Bronchial epithelial cell (primary cell): ENCODE results near the gene EFR3B. TPM values are rescaled to one million over a fixed set of nuclear protein-coding genes. Genes with fewer than 3 reads are reported as not detected.

ENCODE experiments used
- DNase-seq: peaks from one replicate; pipeline ENCODE4 v3.0.0-alpha.2; 2010; ENCODE audit warnings: low read depth
- FAIRE-seq: peaks from 2 replicates; lab custom pipeline; 2011; peaks lifted over from hg19 to GRCh38; lab: Jason Lieb, UNC
- H3K27me3 ChIP-seq: 2 replicates; pipeline ENCODE4 v1.5.1; 2011; ENCODE audit warnings: low read length; ENCODE audit not compliant: control insufficient read depth, insufficient read depth
- H3K36me3 ChIP-seq: 2 replicates; pipeline ENCODE4 v1.5.1; 2011; ENCODE audit warnings: low read length; ENCODE audit not compliant: control insufficient read depth, insufficient read depth
- H3K4me3 ChIP-seq: 2 replicates; pipeline ENCODE4 v1.5.1; 2011; ENCODE audit warnings: mild to moderate bottlenecking, low read depth, low read length, control low read depth
- CTCF ChIP-seq: IDR thresholded peaks from 2 replicates; pipeline ENCODE4 v1.5.1; 2011; ENCODE audit warnings: mild to moderate bottlenecking, moderate library complexity, low read length, control low read depth, inconsistent platforms; ENCODE audit not compliant: insufficient read depth, severe bottlenecking
- total RNA-seq: library from RNA; depleted of rRNA; stranded (reverse); fragments of >200 nt; gene quantifications from 2 replicates; pipeline ENCODE4 v1.2.1, GENCODE V29; 2014

The EFR3B gene
- total RNA-seq, 1 donor from 2014 or later, result not detected

GRCh38 chr2:25207078-25207545 is 165.2 kb downstream of the EFR3B start:
- H3K27me3 ChIP-seq, result no peaks in the 10 kb centered on the region
- no peaks in the 10 kb centered on the region for H3K36me3 ChIP-seq
- TF ChIP-seq CTCF, result no peak
- no peak overlapping the region for H3K4me3 ChIP-seq
- FAIRE-seq (no peak), DNase-seq (no peak)

Other genes with a start within 250 kb of the EFR3B start
- gene PTRHD1, start 248.7 kb upstream of the EFR3B start, total RNA-seq, result 11.8 and 13.8 TPM in 2 replicates
- gene CENPO, start 248.7 kb upstream of the EFR3B start, total RNA-seq, result 1.6 and 1.8 TPM in 2 replicates
- gene ADCY3, start 121.8 kb upstream of the EFR3B start, total RNA-seq, result 31.1 and 36.0 TPM in 2 replicates
- 5.3 and 7.2 TPM in 2 replicates for gene DNAJC27, start 70.1 kb upstream of the EFR3B start, total RNA-seq
- gene POMC, start 126.5 kb downstream of the EFR3B start, total RNA-seq, result 0.26 and 0.64 TPM in 2 replicates